GM23338 (cell line): Measurements from ENCODE around the gene FKBP8.

ENCODE experiments used
- CREB1 ChIP-seq: fragments of 250-450 bp; sonication (Bioruptor Pico); IDR thresholded peaks from 2 replicates; pipeline ENCODE4 v1.5.0; 2020; ENCODE audit warnings: low read depth, mild to moderate bottlenecking, moderate library complexity
- CTCF ChIP-seq, 2 experiments: fragments of 200-600 bp in 1 of 2; sonication (generic) in 1 of 2; conservative IDR thresholded peaks; 2 replicates each; pipeline versions ENCODE4 v1.5.1 to v1.6.1; 2016 to 2017; ENCODE audit warnings: antibody characterized with exemption in 2 of 2, low read depth in 2 of 2, mild to moderate bottlenecking in 2 of 2, moderate library complexity in 1 of 2
- REST ChIP-seq: IDR thresholded peaks from one replicate; pipeline ENCODE4 v1.6.1; 2018; ENCODE audit warnings: antibody characterized with exemption; ENCODE audit not compliant: unreplicated experiment

GRCh38 chr19:18536475-18536874 is 6.9 kb downstream of the FKBP8 start:
- no peak for TF ChIP-seq CTCF (conservative IDR thresholded peaks at IDR 0.05; ENCODE audit: low read depth in 2 of 2)
- TF ChIP-seq REST: no peak
- TF ChIP-seq CREB1 (CRISPR knock-in tag): no peak
